Gastroesophageal sphincter (tissue), 4 donors: ENCODE results near the gene WDHD1. TPM values are rescaled to one million over a fixed set of nuclear protein-coding genes. Genes with fewer than 3 reads are reported as not detected.
"Not testable (repeated sequence)": the region's sequence is repeated elsewhere in the genome, so short reads cannot be mapped to it uniquely, and the experiment has no call there.

Experiments
- ATAC-seq: fragments of 150-250 bp; one replicate; pipeline ENCODE4 v1.9.1; 2016; ENCODE audit warnings: mild to moderate bottlenecking, moderate library complexity
- H3K27ac ChIP-seq, 4 donors: fragments of 200-600 bp; sonication (generic) in 3 of 4; 1 replicate in 3 of 4; 2 replicates in 1 of 4; pipeline ENCODE4 v1.5.1; 2016 to 2019
- H3K27me3 ChIP-seq: fragments of 200-600 bp; sonication (generic); one replicate; pipeline ENCODE4 v1.5.1; 2019
- H3K36me3 ChIP-seq, 2 donors: fragments of 200-600 bp; sonication (generic); one replicate each; pipeline ENCODE4 v1.5.1; 2019; ENCODE audit warnings: control low read depth in 1 of 2
- H3K4me1 ChIP-seq, 3 donors: fragments of 200-600 bp; sonication (generic); 1 replicate in 2 of 3; 2 replicates in 1 of 3; pipeline ENCODE4 v1.5.1; 2016 to 2019; ENCODE audit warnings: control low read depth in 2 of 3
- H3K4me3 ChIP-seq, 2 donors: fragments of 200-600 bp; sonication (generic); one replicate each; pipeline ENCODE4 v1.5.1; 2019; ENCODE audit warnings: mild to moderate bottlenecking in 1 of 2, moderate library complexity in 1 of 2
- H3K9me3 ChIP-seq, 3 donors: fragments of 200-600 bp; sonication (generic); one replicate each; pipeline ENCODE4 v1.5.1; 2017 to 2019; ENCODE audit warnings: control low read depth in 2 of 3
- EP300 ChIP-seq: sonication (generic); formaldehyde crosslinking; IDR thresholded peaks from one replicate; pipeline ENCODE4 v1.6.1; 2017; ENCODE audit warnings: antibody characterized with exemption, mild to moderate bottlenecking
- POLR2A ChIP-seq, 2 donors: fragments of 450-650 bp; IDR thresholded peaks; one replicate each; pipeline ENCODE4 v1.6.1; 2017; ENCODE audit warnings: antibody characterized with exemption in 2 of 2, mild to moderate bottlenecking in 2 of 2, moderate library complexity in 1 of 2
- POLR2AphosphoS5 ChIP-seq: sonication (generic); formaldehyde crosslinking; IDR thresholded peaks from one replicate; pipeline ENCODE4 v1.6.1; 2017; ENCODE audit warnings: antibody characterized with exemption
- WGBS, 2 donors: methylation state at CpG; one replicate each; pipeline ENCODE4 v1.1.5; 2018; ENCODE audit warnings: low coverage in 1 of 2; 5-methylcytosine and 5-hydroxymethylcytosine counted together
- total RNA-seq, 4 donors: library from RNA; depleted of rRNA; stranded (reverse); fragments of >200 nt; gene quantifications; one replicate each; pipeline ENCODE4 v1.1.0, GENCODE V29; 2016
- TF ChIP-seq, protein P1 (sequence below), 4 experiments: fragments of 200-600 bp in 2 of 4; fragments of 450-650 bp in 2 of 4; sonication (generic) in 1 of 4; IDR thresholded peaks; one replicate each; pipeline ENCODE4 v1.5.1; 2017 to 2019; ENCODE audit warnings: antibody characterized with exemption in 4 of 4, mild to moderate bottlenecking in 2 of 4, moderate library complexity in 2 of 4

WDHD1 gene
- total RNA-seq, 4 donors from 2014 or later: 0.47 to 5.3 (median 2.2) TPM

GRCh38 chr14:55071870-55072640 is 45.2 kb upstream of the WDHD1 start:
- WGBS, 2 donors: 6% methylated on average over 10 of the region's 10 CpGs

DNA sequence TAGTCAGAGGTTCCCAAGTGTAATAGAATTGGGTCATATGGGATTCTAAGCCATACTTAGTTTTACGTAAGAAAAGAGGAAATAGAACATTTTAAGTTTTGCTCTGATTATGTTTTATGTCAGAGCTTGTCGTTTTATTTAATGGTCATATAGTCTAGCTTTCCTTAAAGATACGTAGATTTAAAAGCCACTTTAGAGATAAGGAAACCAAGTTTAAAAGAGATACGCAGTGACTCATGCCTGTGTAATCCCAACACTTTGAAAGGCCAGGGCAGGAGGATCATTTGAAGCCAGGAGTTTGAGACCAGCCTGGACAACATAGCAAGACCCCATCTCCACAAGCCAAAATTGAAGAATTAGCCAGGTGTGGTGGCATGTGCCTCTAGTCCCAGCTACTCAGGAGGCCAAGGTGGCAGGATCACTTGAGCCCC is 44.1 kb upstream of the WDHD1 start:
- ATAC-seq: no peak
- TF ChIP-seq, protein P1, sequence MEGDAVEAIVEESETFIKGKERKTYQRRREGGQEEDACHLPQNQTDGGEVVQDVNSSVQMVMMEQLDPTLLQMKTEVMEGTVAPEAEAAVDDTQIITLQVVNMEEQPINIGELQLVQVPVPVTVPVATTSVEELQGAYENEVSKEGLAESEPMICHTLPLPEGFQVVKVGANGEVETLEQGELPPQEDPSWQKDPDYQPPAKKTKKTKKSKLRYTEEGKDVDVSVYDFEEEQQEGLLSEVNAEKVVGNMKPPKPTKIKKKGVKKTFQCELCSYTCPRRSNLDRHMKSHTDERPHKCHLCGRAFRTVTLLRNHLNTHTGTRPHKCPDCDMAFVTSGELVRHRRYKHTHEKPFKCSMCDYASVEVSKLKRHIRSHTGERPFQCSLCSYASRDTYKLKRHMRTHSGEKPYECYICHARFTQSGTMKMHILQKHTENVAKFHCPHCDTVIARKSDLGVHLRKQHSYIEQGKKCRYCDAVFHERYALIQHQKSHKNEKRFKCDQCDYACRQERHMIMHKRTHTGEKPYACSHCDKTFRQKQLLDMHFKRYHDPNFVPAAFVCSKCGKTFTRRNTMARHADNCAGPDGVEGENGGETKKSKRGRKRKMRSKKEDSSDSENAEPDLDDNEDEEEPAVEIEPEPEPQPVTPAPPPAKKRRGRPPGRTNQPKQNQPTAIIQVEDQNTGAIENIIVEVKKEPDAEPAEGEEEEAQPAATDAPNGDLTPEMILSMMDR (IDR thresholded peaks at IDR 0.05): no peak
- TF ChIP-seq POLR2A (IDR thresholded peaks at IDR 0.05): no peak
- no peak for TF ChIP-seq POLR2AphosphoS5
- TF ChIP-seq EP300: no peak

More at GRCh38 chr14:55071870-55072640, 45.2 kb upstream of the WDHD1 start:
- H3K9me3 ChIP-seq: no peaks in the 10 kb centered on the region
- H3K4me3 ChIP-seq: peak overlapping the region in 1 of 2 donors; percentile 17
- H3K36me3 ChIP-seq: no peaks in the 10 kb centered on the region
- H3K4me1 ChIP-seq: peaks cover 5 to 47% (median 6%) of the 10 kb centered on the region in 3 donors
- peak; percentile 80 for ATAC-seq
- peak overlapping the region; percentile 81 to 87 (median 86) for H3K27ac ChIP-seq
- no peaks in the 10 kb centered on the region for H3K27me3 ChIP-seq
- TF ChIP-seq, protein P1 (IDR thresholded peaks at IDR 0.05): no peak
- TF ChIP-seq POLR2A (IDR thresholded peaks at IDR 0.05) (no peak), EP300 (no peak), POLR2AphosphoS5 (peak; percentile 71)

GRCh38 chr14:55066223-55066622 is 39.3 kb upstream of the WDHD1 start:
- H3K36me3 ChIP-seq: peaks cover 0 to 32% of the 10 kb centered on the region in 2 donors
- no peak for ATAC-seq
- TF ChIP-seq POLR2AphosphoS5 (no peak), POLR2A (IDR thresholded peaks at IDR 0.05) (no peak)
- H3K27ac ChIP-seq: peak overlapping the region in 2 of 4 donors; percentile 33 to 49
- 50 to 60% methylated on average over 1 of the region's 1 CpG for WGBS, 2 donors
- H3K4me1 ChIP-seq: peaks cover 5 to 64% (median 14%) of the 10 kb centered on the region in 3 donors
- no peaks in the 10 kb centered on the region for H3K9me3 ChIP-seq
- no peak overlapping the region for H3K4me3 ChIP-seq
- no peaks in the 10 kb centered on the region for H3K27me3 ChIP-seq

More for the DNA sequence above, 44.1 kb upstream of the WDHD1 start:
- H3K36me3 ChIP-seq: no peaks in the 10 kb centered on the region
- 19 to 57% methylated on average over 4 of the region's 4 CpGs for WGBS, 2 donors
- no peak overlapping the region for H3K4me3 ChIP-seq
- H3K27ac ChIP-seq: peak overlapping the region; percentile 47 to 86 (median 84)
- H3K9me3 ChIP-seq: no peaks in the 10 kb centered on the region
- no peaks in the 10 kb centered on the region for H3K27me3 ChIP-seq
- peaks cover 5 to 54% (median 6%) of the 10 kb centered on the region in 3 donors for H3K4me1 ChIP-seq

GRCh38 chr14:55065411-55065810 is 38.5 kb upstream of the WDHD1 start:
- H3K9me3 ChIP-seq: no peaks in the 10 kb centered on the region
- peaks cover 0 to 32% of the 10 kb centered on the region in 2 donors for H3K36me3 ChIP-seq
- peaks cover 5 to 66% (median 14%) of the 10 kb centered on the region in 3 donors for H3K4me1 ChIP-seq
- TF ChIP-seq POLR2AphosphoS5 (no peak), EP300 (no peak), POLR2A (IDR thresholded peaks at IDR 0.05) (no peak)
- TF ChIP-seq, protein P1 (IDR thresholded peaks at IDR 0.05): no peak
- H3K27me3 ChIP-seq: no peaks in the 10 kb centered on the region
- H3K27ac ChIP-seq: peak overlapping the region in 3 of 4 donors; percentile 40 to 65 (median 49)
- 25 to 42% methylated on average over 2 of the region's 2 CpGs for WGBS, 2 donors
- no peak overlapping the region for H3K4me3 ChIP-seq
- no peak for ATAC-seq

DNA sequence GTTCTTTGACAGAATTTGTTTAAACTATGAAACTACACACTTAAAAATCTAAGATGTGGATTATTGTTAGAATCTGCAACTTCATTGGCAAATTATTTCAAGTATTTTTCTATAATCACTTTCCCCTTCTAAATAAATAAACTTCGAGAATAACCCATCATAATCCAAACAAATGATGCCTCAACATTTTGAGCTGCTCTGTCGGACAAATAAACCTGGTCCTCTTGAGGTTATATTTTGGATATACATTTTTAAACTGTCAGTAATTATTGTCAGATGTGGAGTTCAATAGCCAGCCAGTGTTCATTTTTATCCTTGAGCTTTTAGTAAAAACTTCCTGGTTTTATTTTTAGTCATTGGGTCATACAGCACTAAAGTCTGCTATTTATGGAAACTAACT is 38.0 kb upstream of the WDHD1 start:
- not testable (repeated sequence) for H3K27me3 ChIP-seq, H3K9me3 ChIP-seq, ATAC-seq, H3K4me3 ChIP-seq
- Histone ChIP-seq H3K4me1 (peaks cover 5 to 64% (median 14%) of the 10 kb centered on the region in 3 donors), H3K36me3 (peaks cover 0 to 32% of the 10 kb centered on the region in 2 donors), H3K27ac (peak overlapping the region in 3 of 4 donors; percentile 40 to 65 (median 49))
- 24 to 57% methylated on average over 2 of the region's 2 CpGs for WGBS, 2 donors
